Retinal pigment epithelial cell (primary cell): ENCODE measurements around the gene NDEL1.

Experiments used
- DNase-seq: peaks from one replicate; pipeline ENCODE4 v3.0.0-alpha.2; 2010; ENCODE audit warnings: low read depth
- H3K4me3 ChIP-seq: 2 replicates; pipeline ENCODE4 v1.5.1; 2011; ENCODE audit warnings: mild to moderate bottlenecking, low read length, control low read depth, moderate library complexity
- CTCF ChIP-seq: conservative IDR thresholded peaks from 2 replicates; pipeline ENCODE4 v1.5.1; 2011; ENCODE audit warnings: low read depth, low read length, control low read depth, inconsistent platforms

The NDEL1 gene

GRCh38 chr17:8481703-8482102 lies 46.0 kb downstream of the NDEL1 start:
- H3K4me3 ChIP-seq: no peak overlapping the region
- no peak for TF ChIP-seq CTCF
- DNase-seq: no peak

GRCh38 chr17:8482546-8482945 lies 46.9 kb downstream of the NDEL1 start:
- no peak for DNase-seq
- no peak overlapping the region for H3K4me3 ChIP-seq
- no peak for TF ChIP-seq CTCF

- DNase-seq: no peak
- TF ChIP-seq CTCF: no peak
- no peak overlapping the region for H3K4me3 ChIP-seq
Measured at GRCh38 chr17:8484465-8484864, 48.8 kb downstream of the NDEL1 start.

- no peak for TF ChIP-seq CTCF
- DNase-seq: no peak
- no peak overlapping the region for H3K4me3 ChIP-seq
Measured at GRCh38 chr17:8485491-8485890, 49.8 kb downstream of the NDEL1 start.

DNA sequence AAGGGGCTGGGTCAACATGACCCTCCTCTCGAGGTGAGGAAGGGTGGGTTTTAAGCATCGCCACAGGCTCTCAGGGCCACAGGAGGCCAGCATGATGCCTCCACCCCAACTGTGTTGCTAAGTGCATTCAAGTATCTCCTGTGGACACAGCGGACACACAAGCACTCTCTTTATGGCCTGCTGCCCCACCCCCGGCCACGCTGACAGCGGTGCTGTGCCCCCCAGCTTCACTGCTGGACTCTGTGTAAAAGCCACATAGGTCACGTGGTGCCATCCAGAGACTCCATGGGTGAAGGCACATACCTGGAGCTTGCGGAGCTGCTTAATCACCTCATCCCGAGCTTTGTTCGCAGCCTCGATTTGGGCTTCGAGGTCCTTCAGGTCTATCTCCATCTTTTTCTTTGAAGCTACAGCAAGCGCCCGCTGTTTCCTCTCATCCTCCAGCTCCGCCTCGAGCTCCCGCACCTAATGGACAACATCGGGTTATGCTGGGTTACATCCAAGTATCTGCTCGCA lies 51.5 kb downstream of the NDEL1 start:
- no peak overlapping the region for H3K4me3 ChIP-seq
- TF ChIP-seq CTCF: no peak
- DNase-seq: no peak

DNA sequence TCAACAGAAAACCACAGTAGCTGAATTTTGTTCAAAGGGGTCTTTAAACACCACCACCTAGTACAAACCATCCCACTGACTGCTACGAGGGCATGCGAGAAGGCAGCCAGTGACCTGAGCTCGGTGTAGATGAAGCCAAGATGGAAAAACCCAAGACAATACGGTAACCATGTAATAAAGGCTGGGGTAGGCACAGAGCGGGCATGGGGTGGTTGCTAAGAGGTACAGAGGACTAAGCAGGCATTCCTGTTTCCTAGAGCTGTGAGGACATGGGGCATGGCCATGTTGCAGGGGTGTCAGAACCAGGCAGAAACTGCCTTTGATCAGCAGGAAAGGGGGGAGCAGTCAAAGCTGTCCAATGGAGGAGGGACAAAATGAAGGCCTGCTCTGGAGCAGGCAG lies 52.1 kb downstream of the NDEL1 start:
- no peak for TF ChIP-seq CTCF
- DNase-seq: no peak
- H3K4me3 ChIP-seq: no peak overlapping the region

DNA sequence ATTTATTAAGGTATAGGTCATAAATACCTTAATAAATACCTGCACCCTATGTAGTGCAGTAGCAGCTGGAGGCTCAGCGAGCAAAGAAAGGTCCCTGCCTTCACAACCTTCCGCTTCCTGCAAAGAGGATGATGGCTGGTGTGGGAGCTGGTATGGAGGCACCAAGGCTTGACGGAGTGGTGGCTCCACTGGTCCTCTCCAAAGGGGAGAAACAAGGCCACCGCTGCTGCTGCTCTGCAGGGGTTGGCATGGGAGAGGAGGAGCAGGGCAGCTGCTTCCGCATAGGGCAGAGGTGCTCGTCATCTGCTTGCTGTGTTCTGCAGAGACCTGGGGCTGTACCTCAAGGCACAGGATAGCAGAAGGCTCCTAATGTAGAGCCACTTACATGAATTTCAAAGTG lies 52.8 kb downstream of the NDEL1 start:
- no peak for TF ChIP-seq CTCF
- H3K4me3 ChIP-seq: no peak overlapping the region
- DNase-seq: no peak
